HG03378 (cell line): ENCODE measurements around the gene TFAP2E.
"Not testable (repeated sequence)": the region's sequence is repeated elsewhere in the genome, so short reads cannot be mapped to it uniquely, and the experiment has no call there.

Experiments used
- ATAC-seq: cut with Tn5 transposase; IDR thresholded peaks from one replicate; pipeline ENCODE4 v1.9.1; 2021; ENCODE audit warnings: mild to moderate bottlenecking, moderate library complexity; ENCODE audit not compliant: unreplicated experiment

TFAP2E gene

DNA sequence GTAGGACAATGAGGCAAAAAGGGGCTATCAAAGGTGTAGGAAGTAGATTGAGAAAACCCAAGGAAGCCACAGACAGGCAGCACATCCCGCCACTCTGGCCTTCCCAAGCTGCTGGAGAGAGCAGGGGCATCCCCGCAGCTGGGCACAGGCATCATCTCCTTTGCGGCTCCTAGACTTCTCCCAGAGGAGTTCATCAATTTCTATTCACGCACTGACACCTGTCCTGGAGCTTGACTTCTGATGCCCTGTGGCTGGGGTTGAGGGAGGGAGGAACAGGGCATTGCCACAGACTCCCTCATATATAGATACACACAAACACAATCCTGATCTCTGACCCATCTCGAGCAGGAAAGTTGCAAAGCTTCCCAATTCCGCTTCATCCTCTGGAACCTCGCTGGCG, 1.9 kb upstream of the TFAP2E start:
- no peak for ATAC-seq

DNA sequence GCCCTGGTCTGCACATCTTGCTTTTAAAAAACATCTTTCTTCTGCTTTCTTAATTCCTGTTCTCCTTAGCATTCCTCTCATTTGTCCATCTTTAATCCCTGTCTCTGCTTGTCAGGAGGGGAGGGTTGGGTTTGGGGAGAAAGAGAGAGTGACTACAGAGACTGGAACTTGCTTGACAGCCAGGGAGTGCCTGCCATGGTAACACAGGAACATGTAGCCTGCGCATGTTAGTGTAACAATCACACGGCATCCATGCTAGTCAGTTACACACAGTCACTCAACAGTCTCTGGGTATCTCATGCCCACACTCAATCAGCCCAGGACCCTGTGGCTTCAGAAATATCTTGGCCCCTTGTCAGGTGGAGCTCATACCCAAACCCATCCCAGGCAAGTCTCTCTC, 818 bp upstream of the TFAP2E start:
- no peak for ATAC-seq

DNA sequence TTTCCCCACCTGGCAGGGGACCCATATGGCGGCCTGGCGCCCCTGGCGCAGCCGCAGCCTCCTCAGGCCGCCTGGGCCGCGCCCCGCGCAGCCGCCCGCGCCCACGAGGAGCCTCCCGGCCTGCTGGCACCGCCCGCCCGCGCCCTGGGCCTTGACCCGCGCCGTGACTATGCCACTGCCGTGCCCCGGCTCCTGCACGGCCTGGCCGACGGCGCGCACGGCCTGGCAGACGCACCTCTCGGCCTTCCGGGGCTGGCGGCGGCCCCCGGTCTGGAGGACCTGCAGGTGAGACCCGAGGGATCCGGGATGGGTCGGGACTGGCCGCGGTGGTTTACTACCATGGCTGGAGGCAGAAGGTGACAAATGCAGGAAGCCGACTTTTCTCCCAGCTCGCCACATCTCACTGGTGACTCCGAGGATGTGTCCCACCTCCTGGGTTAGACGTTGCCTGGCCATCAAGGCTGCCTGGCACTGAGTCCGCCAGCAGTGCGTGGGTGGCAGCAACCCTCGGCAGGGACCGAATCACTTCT, 1.1 kb downstream of the TFAP2E start:
- no peak for ATAC-seq

DNA sequence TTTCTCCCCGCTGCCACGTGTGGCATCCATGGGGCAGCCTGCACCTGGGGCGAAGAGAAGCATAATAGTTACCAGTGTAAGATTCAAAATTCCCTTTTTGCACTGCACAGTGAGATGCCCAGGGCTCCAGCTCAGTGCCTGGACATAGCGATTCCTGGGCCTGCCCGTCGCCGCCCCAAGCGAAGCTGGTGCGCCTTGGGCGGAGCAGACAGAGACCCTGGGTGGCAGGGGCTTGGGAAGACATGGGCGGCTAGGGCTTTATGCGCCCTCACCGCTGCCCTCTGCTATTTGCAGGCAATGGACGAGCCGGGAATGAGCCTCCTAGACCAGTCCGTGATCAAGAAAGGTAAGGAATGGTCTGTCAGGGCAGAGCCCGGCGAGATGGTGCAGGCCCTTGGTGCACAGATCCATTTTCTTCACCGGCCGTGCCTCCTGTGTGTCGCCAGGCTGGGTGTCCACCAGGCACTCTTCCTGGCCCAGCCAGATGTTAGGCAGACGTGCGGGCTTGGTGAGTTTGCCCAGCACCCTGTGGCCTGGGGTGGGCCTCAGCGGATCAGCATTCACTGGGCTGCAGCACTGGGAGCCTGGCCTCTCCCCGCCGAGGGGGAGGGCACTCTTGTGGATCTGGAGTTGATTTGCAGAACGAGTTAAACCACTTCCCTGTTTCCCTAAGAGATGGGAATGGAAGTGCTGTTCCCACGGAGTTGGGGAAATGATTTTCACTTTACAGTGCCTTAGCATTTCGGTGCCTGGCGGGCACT, 1.7 kb downstream of the TFAP2E start:
- ATAC-seq = no peak

DNA sequence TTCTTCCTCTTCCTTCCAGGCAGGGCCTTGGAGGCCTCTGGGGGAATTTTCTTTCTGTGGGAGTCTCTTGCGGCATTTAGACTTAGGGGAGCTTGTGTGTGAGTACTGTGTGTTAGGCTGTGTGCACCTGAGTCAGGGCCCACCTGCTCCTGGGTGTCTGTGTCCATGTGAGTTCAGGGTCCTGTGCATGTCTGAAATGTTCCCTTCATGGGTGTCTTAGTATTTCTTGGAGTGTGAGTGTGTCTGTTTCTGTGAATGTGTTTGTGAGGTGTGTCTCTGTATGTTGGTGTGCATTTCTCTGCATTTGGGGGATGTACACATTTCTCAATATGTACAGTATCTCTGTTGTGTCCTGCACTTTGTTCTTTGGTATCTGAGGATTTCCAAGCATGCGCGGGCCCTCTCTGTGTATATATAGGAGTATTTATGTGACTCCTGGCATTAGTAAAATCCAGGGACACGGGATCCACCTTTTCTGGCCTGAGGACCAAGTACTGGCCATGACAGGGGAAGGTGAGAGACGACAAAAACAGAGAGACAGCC, 2.4 kb downstream of the TFAP2E start:
- no peak for ATAC-seq

DNA sequence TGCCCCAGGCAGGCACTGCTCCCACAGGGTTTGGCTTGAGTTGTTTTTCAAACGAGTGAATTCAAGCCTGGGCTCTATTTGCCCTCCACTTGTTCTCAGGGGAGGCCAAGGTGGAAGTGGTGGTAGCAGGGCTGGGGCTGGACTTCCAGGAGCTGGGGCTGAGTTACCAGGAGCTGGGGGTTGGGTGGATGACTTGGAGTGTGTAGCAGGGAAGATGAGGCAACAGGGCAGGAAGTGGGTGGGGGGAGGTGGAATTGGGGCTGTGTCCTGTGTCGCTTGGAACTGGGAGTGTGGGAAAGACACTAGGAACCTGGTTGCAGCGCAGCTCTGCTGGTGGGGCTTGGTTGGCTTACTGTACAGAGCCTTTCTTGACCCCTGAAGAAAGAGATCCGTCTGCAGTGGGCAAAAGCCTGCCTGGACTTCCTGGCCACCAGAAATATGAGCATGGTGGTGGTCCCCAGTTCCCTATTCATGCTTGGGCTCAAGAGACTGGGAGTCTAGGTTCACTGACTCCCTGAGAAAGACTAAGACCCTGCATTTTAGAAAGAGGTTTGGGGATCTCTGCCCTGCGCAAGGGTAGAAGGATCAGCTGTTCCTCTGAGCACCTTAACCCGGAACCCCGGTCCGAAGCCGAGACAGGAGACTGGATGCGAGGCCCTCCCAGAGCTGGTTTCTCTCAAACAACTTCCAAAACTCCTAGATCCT, 3.1 kb downstream of the TFAP2E start:
- ATAC-seq = no peak

DNA sequence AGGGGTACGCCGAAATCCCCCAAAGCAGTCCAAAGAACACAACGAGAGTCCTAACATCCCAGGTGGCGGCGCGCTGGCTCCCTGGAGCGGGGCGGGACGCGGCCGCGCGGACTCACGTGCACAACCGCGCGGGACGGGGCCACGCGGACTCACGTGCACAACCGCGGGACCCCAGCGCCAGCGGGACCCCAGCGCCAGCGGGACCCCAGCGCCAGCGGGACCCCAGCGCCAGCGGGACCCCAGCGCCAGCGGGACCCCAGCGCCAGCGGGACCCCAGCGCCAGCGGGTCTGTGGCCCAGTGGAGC, 3.6 kb downstream of the TFAP2E start:
- not testable (repeated sequence) for ATAC-seq

DNA sequence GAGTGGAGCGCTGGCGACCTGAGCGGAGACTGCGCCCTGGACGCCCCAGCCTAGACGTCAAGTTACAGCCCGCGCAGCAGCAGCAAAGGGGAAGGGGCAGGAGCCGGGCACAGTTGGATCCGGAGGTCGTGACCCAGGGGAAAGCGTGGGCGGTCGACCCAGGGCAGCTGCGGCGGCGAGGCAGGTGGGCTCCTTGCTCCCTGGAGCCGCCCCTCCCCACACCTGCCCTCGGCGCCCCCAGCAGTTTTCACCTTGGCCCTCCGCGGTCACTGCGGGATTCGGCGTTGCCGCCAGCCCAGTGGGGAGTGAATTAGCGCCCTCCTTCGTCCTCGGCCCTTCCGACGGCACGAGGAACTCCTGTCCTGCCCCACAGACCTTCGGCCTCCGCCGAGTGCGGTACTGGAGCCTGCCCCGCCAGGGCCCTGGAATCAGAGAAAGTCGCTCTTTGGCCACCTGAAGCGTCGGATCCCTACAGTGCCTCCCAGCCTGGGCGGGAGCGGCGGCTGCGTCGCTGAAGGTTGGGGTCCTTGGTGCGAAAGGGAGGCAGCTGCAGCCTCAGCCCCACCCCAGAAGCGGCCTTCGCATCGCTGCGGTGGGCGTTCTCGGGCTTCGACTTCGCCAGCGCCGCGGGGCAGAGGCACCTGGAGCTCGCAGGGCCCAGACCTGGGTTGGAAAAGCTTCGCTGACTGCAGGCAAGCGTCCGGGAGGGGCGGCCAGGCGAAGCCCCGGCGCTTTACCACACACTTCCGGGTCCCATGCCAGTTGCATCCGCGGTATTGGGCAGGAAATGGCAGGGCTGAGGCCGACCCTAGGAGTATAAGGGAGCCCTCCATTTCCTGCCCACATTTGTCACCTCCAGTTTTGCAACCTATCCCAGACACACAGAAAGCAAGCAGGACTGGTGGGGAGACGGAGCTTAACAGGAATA, 4.2 kb downstream of the TFAP2E start:
- ATAC-seq = no peak

DNA sequence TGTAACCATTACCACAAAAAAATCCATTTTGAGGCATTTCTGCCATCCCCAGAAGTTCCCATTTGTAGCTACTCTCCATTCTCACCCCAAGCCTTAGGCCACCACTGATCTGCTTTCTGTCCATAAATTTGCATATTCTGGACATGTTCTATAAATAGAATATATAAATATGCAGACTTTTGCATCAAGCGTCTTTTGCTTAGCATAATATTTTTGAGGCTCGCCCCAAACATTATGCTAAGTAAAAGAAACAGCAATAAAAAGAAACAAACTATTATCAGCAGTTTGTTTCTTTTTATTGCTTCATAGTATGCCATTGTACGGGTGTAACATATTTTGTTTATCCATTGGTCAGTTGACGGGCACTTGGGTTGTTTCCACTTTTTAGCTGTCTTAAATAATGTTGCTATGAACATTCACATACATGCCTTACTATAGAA, 7.9 kb downstream of the TFAP2E start:
- ATAC-seq = no peak

DNA sequence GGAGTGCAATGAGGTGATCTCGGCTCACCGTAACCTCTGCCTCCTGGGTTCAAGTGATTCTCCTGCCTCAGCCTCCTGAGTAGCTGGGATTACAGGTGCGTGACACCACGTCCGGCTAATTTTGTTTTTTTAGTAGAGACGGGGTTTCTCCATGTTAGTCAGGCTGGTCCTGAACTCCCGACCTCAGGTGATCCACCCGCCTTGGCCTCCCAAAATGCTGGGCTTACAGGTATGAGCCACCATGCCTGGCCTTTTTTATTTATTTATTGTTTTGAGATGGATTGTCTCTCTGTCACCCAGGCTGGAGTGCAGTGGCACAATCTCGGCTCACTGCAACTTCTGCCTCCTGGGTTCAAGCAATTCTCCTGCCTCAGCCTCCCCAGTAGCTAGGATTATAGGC, 8.5 kb downstream of the TFAP2E start:
- not testable (repeated sequence) for ATAC-seq

DNA sequence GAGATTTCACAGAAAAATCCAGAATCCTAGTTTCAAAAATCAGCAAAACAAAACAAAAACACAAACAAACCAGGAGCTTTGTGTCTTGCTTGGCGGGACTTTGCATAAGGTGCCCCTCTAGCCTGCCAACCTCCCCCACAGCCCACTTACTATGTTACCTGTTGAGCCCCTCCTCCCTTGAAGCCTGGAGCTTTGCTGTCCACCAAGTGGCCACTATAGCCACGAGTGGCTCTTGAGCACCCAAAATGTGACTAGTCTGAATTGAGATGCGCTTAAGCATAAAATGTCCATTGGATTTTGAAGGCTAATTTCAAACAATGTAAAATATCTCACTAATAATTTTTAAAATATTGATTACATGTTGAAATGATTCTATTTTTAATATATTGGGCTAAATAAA, 12.2 kb downstream of the TFAP2E start:
- no peak for ATAC-seq

DNA sequence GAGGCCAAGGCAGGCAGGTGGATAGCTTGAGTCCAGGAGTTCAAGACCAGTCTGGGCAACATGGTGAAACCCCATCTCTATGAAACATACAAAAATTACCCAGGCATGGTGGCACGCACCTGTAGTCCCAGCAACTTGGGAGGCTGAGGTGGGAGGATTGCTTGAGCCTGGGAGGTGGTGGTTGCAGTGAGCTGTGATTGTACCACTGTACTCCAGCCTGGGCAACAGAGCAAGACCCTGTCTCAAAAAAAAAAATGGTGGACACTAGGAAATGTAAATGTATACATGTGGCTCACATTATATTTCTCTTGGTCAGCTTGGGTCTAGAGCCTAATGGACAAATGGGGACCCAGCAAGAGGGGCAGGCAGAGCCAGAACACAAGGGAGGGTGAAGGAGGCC, 12.7 kb downstream of the TFAP2E start:
- not testable (repeated sequence) for ATAC-seq

DNA sequence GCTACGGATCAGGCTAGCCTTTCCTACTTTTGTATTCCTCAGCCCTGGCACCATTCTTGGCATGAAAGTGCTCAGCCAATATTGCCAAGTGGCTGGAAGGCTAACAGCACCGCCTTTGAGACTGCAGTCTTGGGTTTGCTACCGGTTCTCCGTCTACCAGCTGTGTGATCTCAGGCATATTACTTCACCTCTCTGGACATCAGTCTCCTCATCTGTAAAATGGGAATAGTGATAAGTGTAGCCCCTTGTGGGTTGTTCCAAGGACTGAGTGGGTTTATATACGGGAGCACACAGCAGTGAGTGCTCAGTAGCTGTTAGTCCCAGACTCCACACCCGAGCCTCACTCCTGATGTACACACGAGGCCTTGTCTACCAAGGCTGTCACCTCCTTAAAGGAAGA, 13.7 kb downstream of the TFAP2E start:
- no peak for ATAC-seq

DNA sequence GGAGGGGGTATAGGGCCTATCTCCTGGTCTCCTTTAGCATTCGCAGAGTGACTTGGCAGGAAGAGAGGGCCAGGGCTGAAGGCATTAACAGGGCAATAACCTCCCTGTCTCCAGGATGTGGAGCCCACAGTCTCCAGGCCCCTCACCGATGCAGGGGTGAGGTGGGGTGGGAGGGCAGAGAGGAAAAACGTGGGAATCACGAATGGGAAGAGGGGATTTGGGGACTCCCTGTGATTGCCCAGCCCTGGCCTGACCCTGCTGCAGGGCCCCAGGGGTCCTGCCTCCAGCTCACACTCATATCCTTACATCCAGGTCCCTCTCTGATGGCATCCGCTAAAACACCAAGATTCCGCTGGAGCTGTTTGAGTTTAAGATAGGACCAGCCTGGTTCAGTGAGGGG, 14.6 kb downstream of the TFAP2E start:
- ATAC-seq = no peak

DNA sequence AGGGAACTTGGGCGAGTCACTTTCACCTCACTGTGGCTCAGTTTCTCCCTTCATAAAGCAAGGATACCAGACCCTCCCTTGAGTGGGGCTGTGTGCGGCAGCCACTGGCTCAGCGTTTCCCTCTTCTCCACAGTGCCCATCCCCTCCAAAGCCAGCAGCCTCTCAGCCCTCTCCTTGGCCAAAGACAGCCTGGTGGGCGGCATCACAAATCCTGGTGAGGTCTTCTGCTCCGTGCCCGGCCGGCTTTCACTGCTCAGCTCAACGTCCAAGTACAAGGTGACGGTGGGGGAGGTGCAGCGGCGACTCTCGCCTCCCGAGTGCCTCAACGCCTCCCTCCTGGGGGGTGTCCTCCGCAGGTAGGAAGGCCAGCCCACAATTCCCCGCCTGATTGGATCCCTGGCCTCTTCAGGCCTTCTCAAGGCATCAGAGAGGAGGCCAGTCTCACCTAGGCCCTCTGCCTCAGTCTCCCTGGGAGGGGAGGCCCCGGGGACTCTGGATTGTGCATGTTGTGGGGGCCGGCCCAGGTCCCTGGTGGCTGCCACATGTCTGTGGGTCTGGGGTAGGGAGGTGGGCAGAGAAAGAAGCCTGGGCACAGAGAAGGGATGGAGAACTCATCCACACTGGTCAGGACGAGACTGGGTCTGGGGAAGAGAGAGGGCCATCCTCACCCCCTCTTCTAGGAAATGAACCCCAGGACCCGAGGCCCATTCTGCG, 15.2 kb downstream of the TFAP2E start:
- ATAC-seq = no peak

DNA sequence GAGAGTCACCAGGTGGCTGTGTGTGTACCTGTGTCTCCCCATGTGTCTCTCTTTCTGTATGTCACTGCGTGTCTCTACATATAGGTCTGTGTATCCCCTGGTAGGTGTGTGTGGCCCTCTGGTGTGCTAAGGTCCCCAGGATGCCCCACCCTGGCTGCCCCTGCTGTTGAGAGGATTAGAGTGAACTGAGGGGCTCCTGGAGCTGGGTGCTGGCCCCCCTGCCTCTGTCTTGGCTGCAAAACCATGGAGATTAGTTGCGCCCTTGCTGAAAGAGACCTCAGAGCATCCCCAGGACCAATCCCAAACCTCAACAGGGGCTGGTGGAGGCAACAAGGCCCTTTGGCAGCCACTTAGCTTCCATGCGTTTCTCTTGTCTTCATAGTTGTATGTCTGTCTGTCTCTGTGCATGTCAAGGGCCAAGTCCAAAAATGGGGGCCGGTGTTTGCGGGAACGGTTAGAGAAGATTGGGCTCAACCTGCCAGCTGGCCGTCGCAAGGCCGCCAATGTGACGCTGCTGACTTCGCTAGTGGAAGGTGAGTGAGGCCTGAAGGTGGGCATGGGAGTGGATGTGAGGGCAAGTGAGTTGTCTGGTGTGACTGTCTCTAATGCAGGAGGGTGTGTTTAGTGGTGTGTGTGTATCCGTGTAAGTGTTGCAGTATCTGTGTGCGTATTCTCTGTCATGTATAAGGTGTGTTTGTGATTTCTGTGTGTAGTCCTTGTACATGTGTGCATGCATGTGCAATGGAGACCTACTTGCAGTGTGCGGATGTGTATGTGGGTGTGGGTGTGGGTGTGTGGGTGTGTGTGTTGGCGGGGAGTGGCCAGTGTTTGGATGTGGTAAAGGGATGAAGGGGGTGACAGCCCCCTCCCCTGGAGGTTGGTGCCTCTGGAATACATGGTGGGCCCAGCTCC, 16.7 kb downstream of the TFAP2E start:
- no peak for ATAC-seq

DNA sequence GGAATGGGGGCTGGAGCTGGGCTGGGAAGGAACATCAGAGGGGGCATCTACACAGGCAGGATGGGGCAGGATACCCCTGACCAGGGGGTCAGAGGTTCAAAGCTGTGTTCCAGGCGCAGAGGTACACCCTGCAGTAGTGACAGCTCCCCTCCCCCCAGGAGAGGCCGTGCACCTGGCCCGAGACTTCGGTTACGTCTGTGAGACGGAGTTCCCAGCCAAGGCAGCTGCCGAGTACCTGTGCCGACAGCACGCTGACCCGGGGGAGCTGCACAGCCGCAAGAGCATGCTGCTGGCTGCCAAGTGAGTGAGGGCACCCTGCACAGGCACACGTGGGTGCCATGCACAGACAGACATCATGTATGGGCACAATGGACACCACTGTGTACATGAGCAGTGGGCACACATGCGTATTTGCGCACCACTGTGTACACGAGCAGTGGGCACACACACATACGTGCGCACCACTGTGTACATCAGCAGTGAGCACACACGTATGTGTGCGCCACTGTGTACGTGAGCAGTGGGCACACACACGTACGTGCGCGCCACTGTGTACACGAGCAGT, 17.4 kb downstream of the TFAP2E start:
- no peak for ATAC-seq

DNA sequence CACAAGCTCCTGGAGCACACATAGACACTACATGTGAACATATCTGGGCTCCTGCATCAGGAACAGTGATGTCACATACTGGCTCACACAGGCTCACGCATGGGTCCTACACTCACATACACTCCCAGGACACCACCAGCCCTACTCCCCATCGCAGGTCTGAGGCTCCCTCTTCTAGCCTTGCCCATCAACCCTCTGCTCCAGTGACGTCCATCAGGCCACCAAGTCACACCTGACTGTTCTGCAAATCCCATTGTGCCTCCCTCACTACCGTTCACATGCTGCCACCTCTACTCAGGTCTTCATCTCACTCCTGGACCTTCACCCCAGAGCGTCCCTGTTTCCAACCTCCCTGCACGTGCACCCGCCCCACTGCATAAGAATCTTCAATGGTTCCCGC, 18.1 kb downstream of the TFAP2E start:
- no peak for ATAC-seq
